ENCODE measurements around the gene ZNF428. TPM values are rescaled to one million over a fixed set of nuclear protein-coding genes. Genes with fewer than 3 reads are reported as not detected.

Gene ZNF428
- total and polyA plus RNA-seq, 4 donors = 6.5 to 22.1 (median 14.4) TPM

GRCh38 chr19:43668406-43669109 is 49.1 kb upstream of the ZNF428 start (continued):
- TF ChIP-seq CTCF (IDR thresholded peaks at IDR 0.05; ENCODE audit: low read depth, low read length, missing input control) (no peak), YY1 (IDR thresholded peaks at IDR 0.05) (peak; percentile 24)

DNA sequence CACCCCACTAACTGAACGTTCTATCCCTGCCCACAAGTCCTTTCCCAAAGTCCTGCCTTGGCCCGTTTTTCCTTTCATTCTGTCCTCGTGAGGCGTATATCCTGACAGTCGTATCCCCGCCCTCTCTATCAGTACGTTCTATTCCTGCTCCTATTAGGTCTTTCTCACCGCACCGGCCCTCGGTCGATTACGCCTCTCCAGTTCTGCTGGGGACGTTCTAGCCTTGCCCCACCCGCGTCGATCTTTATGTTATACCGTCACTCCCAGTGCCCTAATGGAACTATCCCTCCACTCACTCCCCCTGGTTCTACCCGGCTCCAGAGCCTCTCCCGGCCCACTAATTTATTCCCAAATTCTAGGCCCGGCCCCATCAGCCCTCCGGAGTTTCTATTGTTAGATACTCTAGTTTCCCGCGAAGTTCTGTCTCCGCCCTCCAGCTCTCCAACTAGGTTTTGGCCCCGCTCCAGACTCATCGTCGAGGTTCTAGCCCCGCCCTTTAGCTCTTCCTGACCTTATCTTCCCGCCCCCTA is 48.5 kb upstream of the ZNF428 start:
- Histone ChIP-seq H3K9ac (ENCODE audit: low read depth in 1 of 2, low read length in 2 of 2) (no peak overlapping the region), H3K9me3 (ENCODE audit: control insufficient read depth in 4 of 4, low read length in 3 of 4) (no peaks in the 10 kb centered on the region), H3K27ac (ENCODE audit: low read depth in 1 of 2, low read length in 2 of 2) (peak overlapping the region; percentile 14 to 28), H3K4me1 (ENCODE audit: control insufficient read depth in 4 of 4, insufficient read depth in 4 of 4, low read length in 3 of 4) (peaks cover 2 to 15% (median 6%) of the 10 kb centered on the region in 4 donors), H3K27me3 (ENCODE audit: control insufficient read depth in 4 of 4, insufficient read depth in 4 of 4, low read length in 3 of 4) (peaks cover 0 to 9% (median 0%) of the 10 kb centered on the region in 4 donors), H3K4me3 (ENCODE audit: low read depth in 1 of 3, low read length in 3 of 3) (peak overlapping the region in 2 of 3 donors; percentile 18 to 24), H3K36me3 (ENCODE audit: control insufficient read depth in 4 of 4, insufficient read depth in 3 of 4, low read depth in 1 of 4, low read length in 3 of 4) (peaks cover 0 to 3% (median 0%) of the 10 kb centered on the region in 4 donors)
- DNase-seq (ENCODE audit: low spot score) = no peak
- 15% methylated on average over 29 of the region's 29 CpGs for WGBS
- no peak for TF ChIP-seq REST (IDR thresholded peaks at IDR 0.05)
- TF ChIP-seq NR2F2 (IDR thresholded peaks at IDR 0.05) = no peak
- TF ChIP-seq HNF4A (conservative IDR thresholded peaks at IDR 0.05) = no peak
- no peak for TF ChIP-seq EGR1 (IDR thresholded peaks at IDR 0.05; ENCODE audit: low read depth in 2 of 2)
- TF ChIP-seq FOXA2 (IDR thresholded peaks at IDR 0.05) = no peak
- TF ChIP-seq SP1 (IDR thresholded peaks at IDR 0.05) = no peak
- no peak for TF ChIP-seq RXRA (IDR thresholded peaks at IDR 0.05)
- no peak for TF ChIP-seq ZBTB33 (IDR thresholded peaks at IDR 0.05)
- no peak for TF ChIP-seq MAX (IDR thresholded peaks at IDR 0.05)
- no peak for TF ChIP-seq RAD21 (IDR thresholded peaks at IDR 0.05)
- no peak for TF ChIP-seq YY1 (IDR thresholded peaks at IDR 0.05)
- no peak for TF ChIP-seq TAF1 (conservative IDR thresholded peaks at IDR 0.05)
- TF ChIP-seq, protein P1, sequence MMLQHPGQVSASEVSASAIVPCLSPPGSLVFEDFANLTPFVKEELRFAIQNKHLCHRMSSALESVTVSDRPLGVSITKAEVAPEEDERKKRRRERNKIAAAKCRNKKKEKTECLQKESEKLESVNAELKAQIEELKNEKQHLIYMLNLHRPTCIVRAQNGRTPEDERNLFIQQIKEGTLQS (IDR thresholded peaks at IDR 0.05) = no peak
- TF ChIP-seq HNF4G (IDR thresholded peaks at IDR 0.05) = no peak
- TF ChIP-seq CTCF (IDR thresholded peaks at IDR 0.05; ENCODE audit: low read depth, low read length, missing input control) = no peak
- no peak for TF ChIP-seq FOXA1 (IDR thresholded peaks at IDR 0.05)
